HCT116 (cell line): ENCODE measurements around the gene SLC12A4. TPM values are rescaled to one million over a fixed set of nuclear protein-coding genes. Genes with fewer than 3 reads are reported as not detected.
A peak's percentile ranks its signal among the peaks of the same experiment; 100 is the strongest.
"Not testable (repeated sequence)": the region's sequence is repeated elsewhere in the genome, so short reads cannot be mapped to it uniquely, and the experiment has no call there.

Source experiments
- ATAC-seq: fragments of 200-7000 bp; cut with Tn5 transposase; 2 replicates; pipeline ENCODE4 v1.9.1; 2020; ENCODE audit warnings: mild to moderate bottlenecking, moderate library complexity
- BruUV-seq: library from RNA; stranded (reverse); fragments of 400-500 nt; replicated peaks from 2 replicates; lab custom pipeline; 2021; lab: Mats Ljungman, UMichigan
- CTCF ChIA-PET: fragments of 300-600 bp; sonication (Branson Sonifier 250); formaldehyde crosslinking; loops from one replicate; lab custom pipeline; 2021; ENCODE audit warnings: antibody characterized with exemption; lab: Charles Lee
- POLR2A ChIA-PET: fragments of 300-600, 350-600 bp; sonication (Branson Sonifier 250); formaldehyde crosslinking; loops from one replicate; lab custom pipeline; 2021; ENCODE audit warnings: antibody characterized with exemption; lab: Charles Lee
- RAD21 ChIA-PET, 2 experiments: fragments of 300-600 bp; sonication (Branson Sonifier 250); formaldehyde crosslinking; loops; one replicate each; lab custom pipeline; 2023; ENCODE audit warnings: low total read pairs in 2 of 2; ENCODE audit not compliant: uncharacterized antibody in 2 of 2, unreplicated experiment in 2 of 2, low non-redundant PET in 1 of 2; lab: Charles Lee
- DNase-seq: peaks from one replicate; pipeline ENCODE4 v3.0.0-alpha.2; 2010; ENCODE audit warnings: low read depth, low spot score
- H2AFZ ChIP-seq: fragments of 200-600 bp; shearing (Covaris generic), sonication (generic); 2 replicates; pipeline ENCODE4 v1.6.1; 2017; ENCODE audit warnings: low read depth, mixed run types, mixed read lengths, antibody characterized with exemption, low read length; ENCODE audit not compliant: poor library complexity, severe bottlenecking
- H3K27ac ChIP-seq: 2 replicates; pipeline ENCODE4 v1.5.1; 2012; ENCODE audit warnings: low read depth, low read length
- H3K27me3 ChIP-seq: fragments of 200-600 bp; sonication (generic); 2 replicates; pipeline ENCODE4 v1.6.1; 2016; ENCODE audit warnings: mixed run types, low read length, mixed read lengths; ENCODE audit not compliant: insufficient read depth
- H3K36me3 ChIP-seq, 2 experiments: fragments of 200-500 bp in 1 of 2; fragments of 200-600 bp in 1 of 2; sonication (Bioruptor generic) in 1 of 2; sonication (generic) in 1 of 2; 2 replicates each; pipeline versions ENCODE4 v1.5.1 to v1.6.1; 2014 to 2016; ENCODE audit warnings: low read length in 2 of 2, inconsistent platforms in 1 of 2, mixed read lengths in 1 of 2, mixed run types in 1 of 2; ENCODE audit not compliant: insufficient read depth in 2 of 2, control insufficient read depth in 1 of 2
- H3K4me1 ChIP-seq, 2 experiments: fragments of 200-600 bp in 1 of 2; sonication (generic) in 1 of 2; 2 replicates each; pipeline versions ENCODE4 v1.5.1 to v1.6.1; 2012 to 2017; ENCODE audit warnings: low read length in 2 of 2, inconsistent platforms in 1 of 2, mild to moderate bottlenecking in 1 of 2, mixed read lengths in 1 of 2, mixed run types in 1 of 2, moderate library complexity in 1 of 2; ENCODE audit not compliant: insufficient read depth in 2 of 2, control insufficient read depth in 1 of 2
- H3K4me2 ChIP-seq: fragments of 200-600 bp; sonication (generic); 2 replicates; pipeline ENCODE4 v1.6.1; 2017; ENCODE audit warnings: mixed run types, low read length, mixed read lengths
- H3K4me3 ChIP-seq, 2 experiments: fragments of 200-600 bp in 1 of 2; sonication (generic) in 1 of 2; replicated peaks in 1 of 2; 2 replicates each; pipeline ENCODE4 v1.5.1; 2011 to 2016; ENCODE audit warnings: low read length in 2 of 2, control low read depth in 1 of 2, low read depth in 1 of 2, mild to moderate bottlenecking in 1 of 2, mixed read lengths in 1 of 2, mixed run types in 1 of 2
- H3K79me2 ChIP-seq: fragments of 200-600 bp; sonication (generic); 2 replicates; pipeline ENCODE4 v1.6.1; 2017; ENCODE audit warnings: mild to moderate bottlenecking, mixed run types, low read length, moderate library complexity, mixed read lengths; ENCODE audit not compliant: insufficient read depth
- H3K9ac ChIP-seq: fragments of 200-600 bp; sonication (generic); 2 replicates; pipeline ENCODE4 v1.6.1; 2016; ENCODE audit warnings: low read length, mixed read lengths
- H3K9me2 ChIP-seq: fragments of 200-600 bp; sonication (generic), shearing (Covaris generic); 2 replicates; pipeline ENCODE4 v1.6.1; 2017; ENCODE audit warnings: mixed run types, mild to moderate bottlenecking, moderate library complexity; ENCODE audit not compliant: insufficient read depth
- H3K9me3 ChIP-seq, 2 experiments: fragments of 200-500 bp in 1 of 2; fragments of 200-600 bp in 1 of 2; sonication (Bioruptor generic) in 1 of 2; sonication (generic) in 1 of 2; 2 replicates each; pipeline ENCODE4 v1.6.1; 2014 to 2017; ENCODE audit warnings: low read length in 2 of 2, mixed read lengths in 2 of 2, inconsistent platforms in 1 of 2, low read depth in 1 of 2, mild to moderate bottlenecking in 1 of 2, mixed run types in 1 of 2, moderate library complexity in 1 of 2; ENCODE audit not compliant: control insufficient read depth in 1 of 2, insufficient read depth in 1 of 2
- H4K20me1 ChIP-seq: fragments of 200-600 bp; sonication (generic), shearing (Covaris generic); 2 replicates; pipeline ENCODE4 v1.6.1; 2017; ENCODE audit warnings: mixed run types, mild to moderate bottlenecking, moderate library complexity; ENCODE audit not compliant: insufficient read depth
- ATF3 ChIP-seq: IDR thresholded peaks from 2 replicates; pipeline ENCODE4 v1.6.1; 2012
- CBX3 ChIP-seq: IDR thresholded peaks from 2 replicates; pipeline ENCODE4 v1.6.1; 2012; ENCODE audit warnings: low read depth
- CEBPB ChIP-seq: IDR thresholded peaks from 2 replicates; pipeline ENCODE4 v1.6.1; 2012; ENCODE audit warnings: low read depth
- EGR1 ChIP-seq: IDR thresholded peaks from 2 replicates; pipeline ENCODE4 v1.6.1; 2012; ENCODE audit warnings: low read depth
- EZH2 ChIP-seq: fragments of 200-600 bp; sonication (generic); IDR thresholded peaks from 2 replicates; pipeline ENCODE4 v1.6.1; 2017; ENCODE audit warnings: antibody characterized with exemption, mixed run types
- EZH2phosphoT487 ChIP-seq: fragments of 200-600 bp; IDR thresholded peaks from 2 replicates; pipeline ENCODE4 v1.6.1; 2018; ENCODE audit warnings: antibody characterized with exemption, borderline replicate concordance
- FOSL1 ChIP-seq: IDR thresholded peaks from 2 replicates; pipeline ENCODE4 v1.6.1; 2012; ENCODE audit warnings: low read depth
- JUND ChIP-seq: IDR thresholded peaks from 2 replicates; pipeline ENCODE4 v1.6.1; 2012
- POLR2AphosphoS5 ChIP-seq: IDR thresholded peaks from 2 replicates; pipeline ENCODE4 v1.6.1; 2011; ENCODE audit warnings: mild to moderate bottlenecking, low read depth, low read length, moderate library complexity
- RAD21 ChIP-seq: IDR thresholded peaks from 2 replicates; pipeline ENCODE4 v1.6.1; 2012; ENCODE audit warnings: low read depth, mild to moderate bottlenecking
- REST ChIP-seq: IDR thresholded peaks from 2 replicates; pipeline ENCODE4 v1.6.1; 2012; ENCODE audit warnings: low read depth
- SIN3A ChIP-seq: IDR thresholded peaks from 2 replicates; pipeline ENCODE4 v1.6.1; 2012; ENCODE audit warnings: low read depth
- SP1 ChIP-seq: IDR thresholded peaks from 2 replicates; pipeline ENCODE4 v1.6.1; 2012; ENCODE audit warnings: low read depth
- SRF ChIP-seq: IDR thresholded peaks from 2 replicates; pipeline ENCODE4 v1.6.1; 2012; ENCODE audit warnings: low read depth
- YY1 ChIP-seq: IDR thresholded peaks from 2 replicates; pipeline ENCODE4 v1.6.1; 2011; ENCODE audit warnings: low read length, low read depth, moderate library complexity, mild to moderate bottlenecking; ENCODE audit not compliant: insufficient replicate concordance; ENCODE audit errors: extremely low read depth
- ZFX ChIP-seq: fragments of 450-650 bp; IDR thresholded peaks from 2 replicates; pipeline ENCODE4 v1.6.1; 2017
- ZNF274 ChIP-seq: fragments of 200-500 bp; sonication (Bioruptor generic); IDR thresholded peaks from 2 replicates; pipeline ENCODE4 v1.6.1; 2014; ENCODE audit warnings: mild to moderate bottlenecking, low read depth, low read length, inconsistent platforms
- intact Hi-C: fragments of 100-400 bp; cut with micrococcal nuclease; formaldehyde crosslinking; loops from 2 replicates; pipeline ENCODE4 v1.10.0; 2022
- total RNA-seq: library from RNA; stranded (reverse); gene quantifications from one replicate; pipeline ENCODE4 v1.2.1, GENCODE V29; 2021; ENCODE audit not compliant: unreplicated experiment

The SLC12A4 gene
- total RNA-seq, 1 experiment from 2014 or later: 46.0 TPM

DNA sequence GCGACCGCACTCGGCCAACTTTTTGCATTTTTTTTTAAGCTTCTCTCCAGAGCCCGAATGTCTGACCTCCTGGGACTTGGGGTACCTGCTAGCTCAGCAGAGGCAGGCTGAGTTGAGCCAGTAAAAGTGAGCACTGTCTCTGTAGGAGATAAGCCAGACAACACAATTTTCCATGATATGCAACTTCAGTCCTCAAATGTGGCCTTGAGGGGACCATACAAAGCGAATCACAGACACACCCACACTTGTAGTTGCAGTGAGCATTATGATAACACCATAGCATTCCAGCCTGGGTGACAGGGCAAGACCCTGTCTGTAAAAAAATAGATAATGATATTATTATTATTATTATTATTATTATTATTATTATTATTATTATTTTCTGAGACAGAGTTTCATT, 28.2 kb upstream of the SLC12A4 start (continued):
- TF ChIP-seq SIN3A: no peak
- TF ChIP-seq POLR2AphosphoS5: no peak
- TF ChIP-seq EZH2phosphoT487: no peak
- TF ChIP-seq CEBPB: no peak
- TF ChIP-seq SP1: no peak
- TF ChIP-seq EGR1: no peak
- TF ChIP-seq ATF3: no peak

DNA sequence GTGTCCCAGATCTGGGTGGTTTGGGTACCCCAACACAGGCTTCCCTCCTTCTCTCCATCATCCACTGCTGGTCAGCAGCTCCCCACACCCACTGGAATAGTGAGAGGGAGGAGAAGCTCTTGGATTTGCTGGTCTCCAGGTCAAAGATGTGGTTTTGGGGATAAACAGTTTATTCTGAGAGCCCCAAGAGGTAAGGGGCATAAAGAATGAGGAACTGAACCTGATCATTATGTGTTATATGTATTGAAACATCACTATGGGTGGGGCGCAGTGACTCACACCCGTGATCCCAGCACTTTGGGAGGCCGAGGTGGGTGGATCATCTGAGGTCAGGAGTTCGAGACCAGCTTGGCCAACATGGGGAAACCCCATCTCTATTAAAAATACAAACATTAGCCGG, 27.0 kb upstream of the SLC12A4 start:
- ChIA-PET POLR2A (no interaction called here), CTCF (no interaction called here), RAD21 (no interaction called here)
- H3K4me2 ChIP-seq: no peak overlapping the region
- H2AFZ ChIP-seq: no peak overlapping the region
- no peaks in the 10 kb centered on the region for H4K20me1 ChIP-seq
- H3K4me3 ChIP-seq: no peak overlapping the region
- H3K27me3 ChIP-seq: no peaks in the 10 kb centered on the region
- no peaks in the 10 kb centered on the region for H3K9me2 ChIP-seq
- H3K9ac ChIP-seq: no peak overlapping the region
- H3K27ac ChIP-seq: no peak overlapping the region
- no TSS peak for BruUV-seq
- peaks cover 5 to 20% of the 10 kb centered on the region in 2 experiments; a peak in 3 of 4 replicates for H3K4me1 ChIP-seq
- no peaks in the 10 kb centered on the region for H3K9me3 ChIP-seq
- H3K36me3 ChIP-seq: no peaks in the 10 kb centered on the region
- DNase-seq (no peak), ATAC-seq (no peak)
- TF ChIP-seq CBX3: no peak
- no peak for TF ChIP-seq ATF3
- no peak for TF ChIP-seq SIN3A
- TF ChIP-seq FOSL1: no peak
- TF ChIP-seq POLR2AphosphoS5: no peak
- TF ChIP-seq JUND: no peak
- TF ChIP-seq RAD21: no peak
- TF ChIP-seq EZH2phosphoT487: no peak
- no peak for TF ChIP-seq ZNF274
- no peak for TF ChIP-seq CEBPB
- no peak for TF ChIP-seq REST
- TF ChIP-seq EZH2: no peak
- no peak for TF ChIP-seq ZFX
- no peak for TF ChIP-seq YY1
- no peak for TF ChIP-seq EGR1
- no peak for TF ChIP-seq SRF
- intact Hi-C loops: no loop called here
- no peaks in the 10 kb centered on the region for H3K79me2 ChIP-seq

DNA sequence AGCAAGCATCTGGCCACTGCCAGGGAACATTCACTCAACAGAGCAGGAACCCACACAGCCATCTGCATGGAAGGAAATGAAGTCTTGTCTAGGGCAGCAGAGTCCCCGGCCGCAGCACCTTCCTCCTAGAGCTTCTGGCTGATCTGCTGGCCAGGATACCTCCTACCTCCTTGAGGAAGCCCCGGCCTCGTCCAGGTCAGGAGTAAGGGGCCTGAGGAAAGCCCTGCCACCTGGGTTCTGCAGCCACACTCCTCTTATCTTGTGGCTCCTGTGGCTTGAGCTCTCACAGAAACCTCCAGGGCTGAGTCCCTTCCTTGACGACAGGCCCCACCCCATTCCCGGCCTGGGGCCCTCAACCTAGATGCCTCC, 25.6 kb upstream of the SLC12A4 start:
- intact Hi-C loops, H3K4me3 ChIP-seq, H3K9me2 ChIP-seq, POLR2A ChIA-PET, ATAC-seq, H3K27me3 ChIP-seq, H3K36me3 ChIP-seq, BruUV-seq, DNase-seq, H4K20me1 ChIP-seq, H2AFZ ChIP-seq, H3K9me3 ChIP-seq, H3K79me2 ChIP-seq, RAD21 ChIA-PET: not testable (repeated sequence)
- H3K9ac ChIP-seq: peak overlapping the region; percentile 65
- CTCF ChIA-PET: interaction anchor here (1.0 kb wide), 1 partner anchor 47 kb away, joined by 3 read pairs; no protein-coding TSS in a partner anchor
- peak overlapping the region; percentile 48; the same call in 1 of the 2 replicates for H3K27ac ChIP-seq
- H3K4me1 ChIP-seq: peaks cover 5 to 20% of the 10 kb centered on the region in 2 experiments; a peak in 3 of 4 replicates
- peak overlapping the region; percentile 76; the same call in 1 of the 2 replicates for H3K4me2 ChIP-seq
